Small intestine (tissue), 7 donors: ENCODE measurements around the gene RTN4RL1. TPM values are rescaled to one million over a fixed set of nuclear protein-coding genes. Genes with fewer than 3 reads are reported as not detected.
A peak's percentile ranks its signal among the peaks of the same experiment; 100 is the strongest.

Source experiments
- DNase-seq, 2 donors: peaks; one replicate each; pipeline versions ENCODE4 v3.0.0 to v3.0.0-alpha.2; 2013
- FAIRE-seq: peaks from 2 replicates; lab custom pipeline; 2012; peaks lifted over from hg19 to GRCh38; lab: Jason Lieb, UNC
- H3K27ac ChIP-seq, 3 donors: one replicate each; pipeline ENCODE4 v1.5.1; 2013; ENCODE audit warnings: low read length in 2 of 3, mild to moderate bottlenecking in 2 of 3, control low read depth in 1 of 3, inconsistent platforms in 1 of 3, low read depth in 1 of 3, moderate library complexity in 1 of 3
- H3K27me3 ChIP-seq, 3 donors: one replicate each; pipeline ENCODE4 v1.6.1; 2013; ENCODE audit warnings: low read length in 3 of 3, inconsistent platforms in 1 of 3; ENCODE audit not compliant: control insufficient read depth in 3 of 3, insufficient read depth in 3 of 3
- H3K36me3 ChIP-seq, 3 donors: one replicate each; pipeline ENCODE4 v1.6.1; 2013; ENCODE audit warnings: low read length in 3 of 3, inconsistent platforms in 1 of 3, low read depth in 1 of 3, mild to moderate bottlenecking in 1 of 3, moderate library complexity in 1 of 3; ENCODE audit not compliant: control insufficient read depth in 3 of 3, insufficient read depth in 2 of 3
- H3K4me1 ChIP-seq, 3 donors: one replicate each; pipeline ENCODE4 v1.6.1; 2013; ENCODE audit warnings: low read length in 2 of 3, inconsistent platforms in 1 of 3, low read depth in 1 of 3, mild to moderate bottlenecking in 1 of 3, moderate library complexity in 1 of 3; ENCODE audit not compliant: control insufficient read depth in 3 of 3, insufficient read depth in 2 of 3
- H3K4me3 ChIP-seq, 3 donors: one replicate each; pipeline ENCODE4 v1.5.1; 2013; ENCODE audit warnings: low read length in 3 of 3, control low read depth in 1 of 3, inconsistent platforms in 1 of 3, low read depth in 1 of 3, mild to moderate bottlenecking in 1 of 3, moderate library complexity in 1 of 3
- H3K9me3 ChIP-seq, 2 donors: one replicate each; pipeline ENCODE4 v1.6.1; 2013; ENCODE audit warnings: low read depth in 1 of 2, low read length in 1 of 2; ENCODE audit not compliant: control insufficient read depth in 2 of 2, insufficient read depth in 1 of 2
- WGBS, 3 donors: extraction: QIAGEN DNeasy Blood & Tissue Kit; methylation state at CpG; one replicate each; pipeline ENCODE4 v1.1.7; 2013; 5-methylcytosine and 5-hydroxymethylcytosine counted together
- polyA plus RNA-seq, 4 donors: library from polyadenylated mRNA; stranded (reverse) in 3 of 4; unstranded in 1 of 4; fragments of 200-250 nt in 3 of 4; fragments of 120-200 nt in 1 of 4; gene quantifications; one replicate each; pipeline versions ENCODE4 v1.2.1 to v1.2.3, GENCODE V29; 2013
- donor health status: healthy with polysubstance abuse.
- donor health status: control.
- donor health status: control.
- donor health status: Bipolar disorder and iron deficiency.
- donor health status: healthy.

The RTN4RL1 gene
- polyA plus RNA-seq, 4 donors = 0.25 to 1.0 TPM; not detected in 2

GRCh38 chr17:1948517-1948825 is 76.7 kb downstream of the RTN4RL1 start:
- H3K27ac ChIP-seq = no peak overlapping the region
- no peaks in the 10 kb centered on the region for H3K27me3 ChIP-seq
- H3K4me1 ChIP-seq = peaks cover 0 to 16% (median 0%) of the 10 kb centered on the region in 3 donors
- H3K36me3 ChIP-seq = no peaks in the 10 kb centered on the region
- no peak overlapping the region for H3K4me3 ChIP-seq
- no peaks in the 10 kb centered on the region for H3K9me3 ChIP-seq
- 94% methylated on average over 14 of the region's 14 CpGs for WGBS, 3 donors
- DNase-seq (no peak), FAIRE-seq (no peak)

- no peak for FAIRE-seq
- no peaks in the 10 kb centered on the region for H3K36me3 ChIP-seq
- H3K9me3 ChIP-seq = no peaks in the 10 kb centered on the region
- WGBS, 3 donors = 35 to 73% (median 55%) methylated on average over 19 to 22 of the region's 22 CpGs
- peak overlapping the region in 1 of 3 donors; percentile 3 for H3K4me3 ChIP-seq
- H3K27ac ChIP-seq = no peak overlapping the region
- H3K4me1 ChIP-seq = peaks cover 0 to 16% (median 0%) of the 10 kb centered on the region in 3 donors
- no peaks in the 10 kb centered on the region for H3K27me3 ChIP-seq
- DNase-seq = peak in 1 of 2 donors; percentile 72
Observed at GRCh38 chr17:1947743-1948516, 77.2 kb downstream of the RTN4RL1 start.

GRCh38 chr17:1947229-1947742 is 77.8 kb downstream of the RTN4RL1 start:
- FAIRE-seq (no peak), DNase-seq (peak in 1 of 2 donors; percentile 67)
- 25 to 65% (median 49%) methylated on average over 22 of the region's 22 CpGs for WGBS, 3 donors

GRCh38 chr17:1946021-1946932 is 78.9 kb downstream of the RTN4RL1 start:
- DNase-seq = no peak
- Histone ChIP-seq H3K36me3 (no peaks in the 10 kb centered on the region), H3K27me3 (no peaks in the 10 kb centered on the region), H3K27ac (no peak overlapping the region), H3K4me1 (peaks cover 0 to 20% (median 0%) of the 10 kb centered on the region in 3 donors), H3K9me3 (no peaks in the 10 kb centered on the region), H3K4me3 (no peak overlapping the region)
- 88 to 91% (median 89%) methylated on average over 20 of the region's 20 CpGs for WGBS, 3 donors
- no peak for FAIRE-seq

More at GRCh38 chr17:1947229-1947742, 77.8 kb downstream of the RTN4RL1 start:
- peak overlapping the region in 1 of 3 donors; percentile 3 for H3K4me3 ChIP-seq
- H3K27me3 ChIP-seq = no peaks in the 10 kb centered on the region
- no peak overlapping the region for H3K27ac ChIP-seq
- H3K36me3 ChIP-seq = no peaks in the 10 kb centered on the region
- no peaks in the 10 kb centered on the region for H3K9me3 ChIP-seq
- peaks cover 0 to 16% (median 0%) of the 10 kb centered on the region in 3 donors for H3K4me1 ChIP-seq

- WGBS, 3 donors = 91 to 93% (median 92%) methylated on average over 12 of the region's 12 CpGs
- no peaks in the 10 kb centered on the region for H3K27me3 ChIP-seq
- no peak overlapping the region for H3K4me3 ChIP-seq
- no peaks in the 10 kb centered on the region for H3K36me3 ChIP-seq
- DNase-seq (no peak), FAIRE-seq (no peak)
- H3K4me1 ChIP-seq = peaks cover 0 to 21% (median 0%) of the 10 kb centered on the region in 3 donors
- no peaks in the 10 kb centered on the region for H3K9me3 ChIP-seq
- no peak overlapping the region for H3K27ac ChIP-seq
Observed at GRCh38 chr17:1945621-1946020, 79.5 kb downstream of the RTN4RL1 start.

- WGBS, 3 donors = 69 to 85% (median 74%) methylated on average over 11 of the region's 11 CpGs
- FAIRE-seq (no peak), DNase-seq (no peak)
- Histone ChIP-seq H3K27me3 (no peaks in the 10 kb centered on the region), H3K4me1 (peaks cover 0 to 21% (median 0%) of the 10 kb centered on the region in 3 donors), H3K9me3 (no peaks in the 10 kb centered on the region), H3K27ac (no peak overlapping the region), H3K4me3 (no peak overlapping the region), H3K36me3 (no peaks in the 10 kb centered on the region)
Observed at GRCh38 chr17:1943436-1943831, 81.7 kb downstream of the RTN4RL1 start.

- no peaks in the 10 kb centered on the region for H3K9me3 ChIP-seq
- no peak overlapping the region for H3K27ac ChIP-seq
- no peaks in the 10 kb centered on the region for H3K27me3 ChIP-seq
- FAIRE-seq = no peak
- no peak for DNase-seq
- no peak overlapping the region for H3K4me3 ChIP-seq
- H3K36me3 ChIP-seq = no peaks in the 10 kb centered on the region
- 80 to 89% (median 86%) methylated on average over 20 to 21 of the region's 21 CpGs for WGBS, 3 donors
- H3K4me1 ChIP-seq = peaks cover 0 to 17% (median 0%) of the 10 kb centered on the region in 3 donors
Observed at GRCh38 chr17:1942666-1943435, 82.3 kb downstream of the RTN4RL1 start.

- Histone ChIP-seq H3K4me3 (no peak overlapping the region), H3K4me1 (peaks cover 0 to 8% (median 0%) of the 10 kb centered on the region in 3 donors), H3K27me3 (no peaks in the 10 kb centered on the region), H3K9me3 (no peaks in the 10 kb centered on the region), H3K27ac (no peak overlapping the region), H3K36me3 (no peaks in the 10 kb centered on the region)
- no peak for FAIRE-seq
- 72 to 83% (median 75%) methylated on average over 6 to 7 of the region's 7 CpGs for WGBS, 3 donors
- no peak for DNase-seq
Observed at GRCh38 chr17:1942066-1942365, 83.1 kb downstream of the RTN4RL1 start.
